Activated CD8-positive, alpha-beta memory T cell treated with anti-CD3 and anti-CD28 coated beads, Interleukin-2, amount 50 U/mL, for 4 hours (primary cell): Measurements from ENCODE around the gene DPY19L3.
"Not testable (repeated sequence)": the region's sequence is repeated elsewhere in the genome, so short reads cannot be mapped to it uniquely, and the experiment has no call there.

ENCODE experiments used
- DNase-seq: peaks from one replicate; pipeline ENCODE4 v3.0.0-alpha.2; 2020

DPY19L3 gene

GRCh38 chr19:32396046-32396652 is 9.4 kb upstream of the DPY19L3 start:
- DNase-seq: no peak

- no peak for DNase-seq
Measured at GRCh38 chr19:32397671-32398101, 7.9 kb upstream of the DPY19L3 start.

GRCh38 chr19:32401992-32402391 is 3.6 kb upstream of the DPY19L3 start:
- DNase-seq: no peak

- DNase-seq: no peak
Measured at GRCh38 chr19:32403291-32403995, 2.1 kb upstream of the DPY19L3 start.

GRCh38 chr19:32404213-32404932 is 1.2 kb upstream of the DPY19L3 start:
- no peak for DNase-seq

GRCh38 chr19:32404933-32405430 is 588 bp upstream of the DPY19L3 start:
- DNase-seq: no peak

- no peak for DNase-seq
Measured at GRCh38 chr19:32406161-32407003, 812 bp downstream of the DPY19L3 start.

DNA sequence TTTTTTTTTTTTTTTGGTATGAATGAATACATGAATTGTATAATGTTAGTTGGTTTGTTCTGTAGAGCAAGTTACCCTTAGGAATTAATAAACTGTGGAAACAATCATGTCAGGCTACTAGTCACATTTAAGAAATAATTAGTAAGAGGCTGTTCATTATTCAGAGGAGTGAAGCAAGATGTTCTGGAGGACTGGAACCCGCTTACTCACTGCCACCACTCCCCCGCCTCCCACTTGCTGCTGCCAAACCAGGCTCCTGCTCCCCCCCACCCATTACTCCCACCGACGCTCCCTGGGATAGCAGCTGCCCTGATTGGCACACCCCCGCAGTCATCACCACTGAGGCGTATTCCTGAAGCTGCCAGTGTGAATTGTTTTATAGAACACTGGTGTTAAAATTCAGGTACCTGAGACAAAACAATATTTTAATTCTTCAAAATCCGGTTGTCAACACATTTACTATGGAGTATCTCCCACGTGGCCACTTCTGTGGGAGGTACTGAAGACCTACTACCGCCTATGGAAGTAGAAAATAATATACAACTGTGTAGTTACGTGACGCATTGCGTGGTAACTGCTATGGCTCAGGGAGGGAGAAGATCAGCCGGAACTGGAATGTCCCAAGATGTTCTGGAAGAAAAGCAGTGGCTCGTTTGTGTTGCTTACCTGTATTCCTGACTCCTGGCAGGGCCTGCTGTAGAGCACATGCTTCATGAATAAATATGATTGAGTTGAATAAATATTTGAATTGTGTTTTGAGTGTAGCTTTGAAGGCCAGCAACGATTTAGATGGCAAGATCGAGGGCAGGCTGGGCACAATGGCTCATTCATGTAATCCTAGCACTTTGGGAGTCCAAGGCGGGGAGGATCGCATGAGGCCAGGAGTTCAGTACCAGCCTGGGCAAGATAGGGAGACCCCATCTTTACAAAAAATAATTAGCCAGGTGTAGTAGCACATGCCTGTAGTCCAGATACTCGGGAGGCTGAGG is 1.7 kb downstream of the DPY19L3 start:
- DNase-seq: no peak

GRCh38 chr19:32415246-32415645 is 9.7 kb downstream of the DPY19L3 start:
- no peak for DNase-seq

- no peak for DNase-seq
Measured at GRCh38 chr19:32415669-32416068, 10.1 kb downstream of the DPY19L3 start.

DNA sequence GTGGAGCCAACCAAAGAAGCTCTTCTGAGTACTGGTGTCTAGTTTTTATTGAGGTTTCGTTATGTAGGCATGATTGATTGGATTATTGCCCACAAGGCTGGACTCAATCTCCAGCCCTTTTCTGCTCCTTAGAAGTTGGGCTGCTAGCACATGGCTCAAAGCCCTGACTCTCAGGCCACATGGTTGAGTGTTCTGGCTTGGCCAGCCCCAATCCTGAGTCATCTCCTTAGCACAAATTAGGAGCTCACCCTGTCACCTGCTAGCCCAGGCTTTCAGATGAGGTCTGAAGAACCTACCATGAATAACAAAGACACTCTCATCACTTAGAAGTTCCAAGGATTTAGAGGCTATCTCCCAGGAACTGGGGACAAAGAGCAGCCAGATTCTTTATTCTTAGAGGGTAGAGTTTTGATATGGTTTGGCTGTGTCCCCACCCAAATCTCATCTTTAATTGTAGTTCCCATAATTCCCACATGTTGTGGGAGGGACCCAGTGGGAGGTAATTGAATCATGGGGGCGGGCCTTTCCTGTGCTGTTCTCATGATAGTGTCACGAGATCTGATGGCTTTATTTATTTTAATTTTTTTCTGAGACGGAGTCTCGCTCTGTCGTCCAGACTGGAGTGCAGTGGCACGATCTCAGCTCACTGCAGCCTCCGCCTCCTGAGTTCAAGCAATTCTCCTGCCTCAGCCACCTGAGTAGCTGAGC is 11.3 kb downstream of the DPY19L3 start:
- no peak for DNase-seq

GRCh38 chr19:32418155-32418554 is 12.6 kb downstream of the DPY19L3 start:
- DNase-seq: no peak

DNA sequence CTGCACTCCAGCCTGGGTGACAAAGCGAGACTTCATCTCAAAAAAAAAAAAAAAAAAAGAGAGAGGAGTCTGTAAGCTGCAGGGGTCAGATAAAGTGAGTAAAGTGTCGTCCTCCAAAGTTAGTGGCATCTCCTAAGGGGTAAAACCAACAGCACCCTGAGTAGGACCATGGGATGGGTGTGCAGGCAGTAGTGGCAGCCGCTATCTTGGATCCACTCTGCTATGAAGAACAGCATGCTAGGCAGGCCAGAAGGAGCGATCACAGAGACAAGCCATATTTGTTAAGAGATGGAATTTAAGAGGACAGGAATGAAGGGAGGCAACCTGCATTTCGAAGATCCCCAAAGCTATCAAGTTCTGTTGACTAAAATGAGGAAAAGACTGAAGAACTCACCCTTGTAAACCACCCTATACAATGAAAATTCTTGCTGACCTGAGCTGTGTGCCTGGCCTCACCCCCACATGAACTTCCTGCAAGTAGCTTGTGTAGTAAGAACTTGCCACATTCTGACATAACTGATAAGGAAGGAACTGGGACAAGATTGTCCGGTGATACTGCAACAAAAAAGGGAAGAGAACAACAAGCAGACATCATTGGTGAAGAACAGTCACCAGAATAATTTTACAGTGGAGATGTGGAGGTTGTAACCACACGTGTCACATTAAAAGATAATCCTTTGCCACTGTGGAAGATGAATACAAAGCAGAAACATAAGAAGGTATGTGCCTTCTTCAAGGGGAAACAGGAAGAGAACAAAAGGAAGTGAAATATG is 16.2 kb downstream of the DPY19L3 start:
- DNase-seq: no peak

DNA sequence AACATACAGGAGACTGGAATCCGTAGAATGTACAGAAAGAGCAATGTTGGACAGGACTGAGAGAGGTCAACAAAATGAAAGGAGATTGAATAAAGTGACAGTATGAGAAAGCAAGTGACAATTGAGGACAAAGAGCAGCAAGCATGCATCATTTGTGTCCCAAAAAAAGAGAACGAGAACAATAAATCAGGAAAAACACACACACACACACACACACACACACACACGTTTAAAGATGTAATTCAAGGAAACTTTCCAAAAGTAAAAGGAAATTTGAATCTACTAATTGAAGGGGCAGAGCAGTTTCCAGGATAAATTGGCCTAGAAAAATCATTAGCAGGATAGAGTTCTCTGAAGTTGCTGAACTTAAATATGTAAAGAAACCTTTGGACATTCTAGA is 16.9 kb downstream of the DPY19L3 start:
- no peak for DNase-seq

GRCh38 chr19:32423944-32424343 is 18.4 kb downstream of the DPY19L3 start:
- not testable (repeated sequence) for DNase-seq

DNA sequence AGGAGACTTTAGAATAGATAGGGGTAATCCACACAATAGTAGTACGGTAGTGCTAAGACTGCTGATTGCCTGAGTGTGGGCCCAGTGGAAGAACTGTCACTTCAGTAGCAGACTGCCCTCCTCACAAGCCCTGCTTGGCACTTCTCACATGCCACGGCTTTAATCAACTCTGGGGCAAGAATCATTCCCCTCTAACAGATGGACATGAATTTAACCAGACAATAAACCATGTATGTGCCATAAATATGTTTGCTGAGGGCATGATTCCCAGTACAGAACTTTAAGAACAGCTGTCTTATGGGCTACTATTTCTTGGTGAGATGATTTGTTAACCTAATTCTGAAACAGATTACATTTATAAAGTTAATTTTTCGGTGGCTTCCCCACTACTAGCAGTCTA is 22.0 kb downstream of the DPY19L3 start:
- DNase-seq: no peak

DNA sequence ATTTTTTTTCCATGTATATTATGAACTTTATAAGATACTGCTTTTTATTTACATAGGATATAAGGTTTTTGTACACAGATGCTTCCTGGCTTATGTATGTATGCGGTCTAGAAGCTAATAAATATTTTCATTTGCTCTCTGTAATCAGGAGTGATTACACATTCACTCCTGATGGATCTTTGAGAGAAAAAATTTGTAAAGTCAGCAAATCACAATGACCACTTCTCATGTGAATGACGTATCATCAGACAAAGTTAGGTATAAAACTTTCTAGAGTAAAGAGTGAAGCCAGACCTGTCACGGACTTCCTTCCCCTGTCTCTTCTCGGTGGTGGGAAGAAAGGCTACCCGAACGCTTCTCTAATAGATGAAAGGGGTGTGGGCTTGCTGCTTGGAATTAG is 31.1 kb downstream of the DPY19L3 start:
- DNase-seq: no peak

DNA sequence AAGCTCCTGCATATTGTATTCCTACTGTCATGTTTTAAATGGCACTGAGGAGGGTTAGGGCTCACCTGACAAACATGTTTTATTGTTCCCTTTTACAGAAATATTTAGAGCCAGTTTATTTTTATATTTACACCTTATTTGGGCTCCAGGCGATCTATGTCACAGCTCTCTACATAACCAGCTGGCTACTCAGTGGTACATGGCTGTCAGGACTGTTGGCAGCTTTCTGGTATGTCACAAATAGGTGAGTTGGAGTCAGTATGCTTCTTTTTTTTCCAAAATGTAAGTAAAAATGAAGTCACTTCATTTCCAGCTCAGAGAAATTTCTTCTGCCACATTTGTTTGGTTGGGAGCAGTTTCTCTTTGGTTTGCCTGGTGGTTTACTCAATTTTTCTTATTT is 31.5 kb downstream of the DPY19L3 start:
- no peak for DNase-seq

- DNase-seq: no peak
Measured at GRCh38 chr19:32438751-32439150, 33.2 kb downstream of the DPY19L3 start.

DNA sequence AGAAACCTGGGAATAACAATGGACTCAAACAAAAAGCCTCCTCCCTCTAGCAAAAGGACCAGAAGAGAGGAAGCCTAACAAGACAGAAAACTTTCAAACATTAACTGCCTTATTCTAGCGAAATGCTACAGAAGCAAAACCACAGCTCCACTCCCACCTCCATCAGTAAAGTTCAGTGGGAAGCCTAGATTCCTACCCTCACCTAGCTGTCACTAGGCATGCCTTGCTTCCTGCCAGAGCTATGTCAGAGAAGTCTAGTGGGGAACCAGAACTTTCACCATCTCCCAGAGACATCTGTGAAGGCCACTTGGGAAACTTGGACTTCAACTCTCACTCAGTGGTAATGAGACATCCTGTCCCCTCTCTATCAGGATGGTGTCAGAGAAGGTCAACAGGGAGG is 37.1 kb downstream of the DPY19L3 start:
- DNase-seq: no peak
